Measurements from ENCODE around the gene SERGEF. TPM values are rescaled to one million over a fixed set of nuclear protein-coding genes. Genes with fewer than 3 reads are reported as not detected.
A peak's percentile ranks its signal among the peaks of the same experiment; 100 is the strongest.

Gene SERGEF
- total and polyA plus RNA-seq, 4 donors, result 44.7 to 51.0 (median 46.2) TPM

GRCh38 chr11:17813391-17814059, 199.3 kb downstream of the SERGEF start:
- no peaks in the 10 kb centered on the region for H3K9me3 ChIP-seq (ENCODE audit: control insufficient read depth, insufficient read depth, low read length)
- H3K36me3 ChIP-seq (ENCODE audit: control insufficient read depth, insufficient read depth, low read length), result no peaks in the 10 kb centered on the region
- H3K4me1 ChIP-seq (ENCODE audit: control insufficient read depth, insufficient read depth, low read length), result peaks cover 24% of the 10 kb centered on the region
- no peak overlapping the region for H3K4me3 ChIP-seq (ENCODE audit: low read depth, low read length)
- 83% methylated on average over 2 of the region's 2 CpGs for WGBS (ENCODE audit: insufficient coverage)
- H3K27me3 ChIP-seq (ENCODE audit: control insufficient read depth, insufficient read depth, low read length), result no peaks in the 10 kb centered on the region
- peak in 2 of 6 donors; percentile 15 to 41 for DNase-seq (ENCODE audit: low read depth in 4 of 6, low spot score in 6 of 6)
- H3K27ac ChIP-seq (ENCODE audit: low read depth, low read length), result peak overlapping the region; percentile 61

- DNase-seq (ENCODE audit: low read depth in 4 of 6, low spot score in 6 of 6), result peak in 2 of 6 donors; percentile 21 to 32
- no peak overlapping the region for H3K4me3 ChIP-seq (ENCODE audit: low read depth, low read length)
- WGBS (ENCODE audit: insufficient coverage), result 60% methylated on average over 4 of the region's 4 CpGs
- no peaks in the 10 kb centered on the region for H3K9me3 ChIP-seq (ENCODE audit: control insufficient read depth, insufficient read depth, low read length)
- peaks cover 24% of the 10 kb centered on the region for H3K4me1 ChIP-seq (ENCODE audit: control insufficient read depth, insufficient read depth, low read length)
- no peak overlapping the region for H3K27ac ChIP-seq (ENCODE audit: low read depth, low read length)
- no peaks in the 10 kb centered on the region for H3K36me3 ChIP-seq (ENCODE audit: control insufficient read depth, insufficient read depth, low read length)
- H3K27me3 ChIP-seq (ENCODE audit: control insufficient read depth, insufficient read depth, low read length), result no peaks in the 10 kb centered on the region
Observed at GRCh38 chr11:17812865-17813187, 200.0 kb downstream of the SERGEF start.

GRCh38 chr11:17812091-17812864, 200.6 kb downstream of the SERGEF start:
- peak in 4 of 6 donors; percentile 40 to 88 (median 64) for DNase-seq (ENCODE audit: low read depth in 4 of 6, low spot score in 6 of 6)
- no peaks in the 10 kb centered on the region for H3K27me3 ChIP-seq (ENCODE audit: control insufficient read depth, insufficient read depth, low read length)
- WGBS (ENCODE audit: insufficient coverage), result no CpG with 5 or more reads among the region's 2 CpGs
- H3K4me3 ChIP-seq (ENCODE audit: low read depth, low read length), result no peak overlapping the region
- H3K4me1 ChIP-seq (ENCODE audit: control insufficient read depth, insufficient read depth, low read length), result peaks cover 29% of the 10 kb centered on the region
- H3K36me3 ChIP-seq (ENCODE audit: control insufficient read depth, insufficient read depth, low read length), result no peaks in the 10 kb centered on the region
- H3K9me3 ChIP-seq (ENCODE audit: control insufficient read depth, insufficient read depth, low read length), result no peaks in the 10 kb centered on the region
- H3K27ac ChIP-seq (ENCODE audit: low read depth, low read length), result no peak overlapping the region

GRCh38 chr11:17811352-17811751, 201.5 kb downstream of the SERGEF start:
- Histone ChIP-seq H3K4me3 (ENCODE audit: low read depth, low read length) (no peak overlapping the region), H3K9me3 (ENCODE audit: control insufficient read depth, insufficient read depth, low read length) (no peaks in the 10 kb centered on the region), H3K4me1 (ENCODE audit: control insufficient read depth, insufficient read depth, low read length) (peaks cover 38% of the 10 kb centered on the region), H3K27ac (ENCODE audit: low read depth, low read length) (peak overlapping the region; percentile 6), H3K27me3 (ENCODE audit: control insufficient read depth, insufficient read depth, low read length) (no peaks in the 10 kb centered on the region), H3K36me3 (ENCODE audit: control insufficient read depth, insufficient read depth, low read length) (no peaks in the 10 kb centered on the region)
- no peak for DNase-seq (ENCODE audit: low read depth in 4 of 6, low spot score in 6 of 6)
- 83% methylated on average over 6 of the region's 7 CpGs for WGBS (ENCODE audit: insufficient coverage)

- H3K4me3 ChIP-seq (ENCODE audit: low read depth, low read length), result no peak overlapping the region
- H3K27ac ChIP-seq (ENCODE audit: low read depth, low read length), result no peak overlapping the region
- no peaks in the 10 kb centered on the region for H3K27me3 ChIP-seq (ENCODE audit: control insufficient read depth, insufficient read depth, low read length)
- 20% methylated on average over 1 of the region's 3 CpGs for WGBS (ENCODE audit: insufficient coverage)
- peaks cover 39% of the 10 kb centered on the region for H3K4me1 ChIP-seq (ENCODE audit: control insufficient read depth, insufficient read depth, low read length)
- peak in 2 of 6 donors; percentile 43 to 52 for DNase-seq (ENCODE audit: low read depth in 4 of 6, low spot score in 6 of 6)
- no peaks in the 10 kb centered on the region for H3K9me3 ChIP-seq (ENCODE audit: control insufficient read depth, insufficient read depth, low read length)
- no peaks in the 10 kb centered on the region for H3K36me3 ChIP-seq (ENCODE audit: control insufficient read depth, insufficient read depth, low read length)
Observed at GRCh38 chr11:17810746-17811145, 202.1 kb downstream of the SERGEF start.

GRCh38 chr11:17810041-17810440, 202.8 kb downstream of the SERGEF start:
- H3K27ac ChIP-seq (ENCODE audit: low read depth, low read length), result no peak overlapping the region
- 100% methylated on average over 1 of the region's 1 CpG for WGBS (ENCODE audit: insufficient coverage)
- H3K4me3 ChIP-seq (ENCODE audit: low read depth, low read length), result no peak overlapping the region
- DNase-seq (ENCODE audit: low read depth in 4 of 6, low spot score in 6 of 6), result no peak
- no peaks in the 10 kb centered on the region for H3K27me3 ChIP-seq (ENCODE audit: control insufficient read depth, insufficient read depth, low read length)
- no peaks in the 10 kb centered on the region for H3K9me3 ChIP-seq (ENCODE audit: control insufficient read depth, insufficient read depth, low read length)
- peaks cover 39% of the 10 kb centered on the region for H3K4me1 ChIP-seq (ENCODE audit: control insufficient read depth, insufficient read depth, low read length)
- H3K36me3 ChIP-seq (ENCODE audit: control insufficient read depth, insufficient read depth, low read length), result no peaks in the 10 kb centered on the region

- WGBS (ENCODE audit: insufficient coverage), result 22% methylated on average over 3 of the region's 4 CpGs
Observed at GRCh38 chr11:17807034-17807433, 205.8 kb downstream of the SERGEF start.

GRCh38 chr11:17805873-17806272, 207.0 kb downstream of the SERGEF start:
- DNase-seq (ENCODE audit: low read depth in 4 of 6, low spot score in 6 of 6), result no peak
- H3K4me1 ChIP-seq (ENCODE audit: control insufficient read depth, insufficient read depth, low read length), result peaks cover 19% of the 10 kb centered on the region
- H3K4me3 ChIP-seq (ENCODE audit: low read depth, low read length), result no peak overlapping the region
- no peaks in the 10 kb centered on the region for H3K36me3 ChIP-seq (ENCODE audit: control insufficient read depth, insufficient read depth, low read length)
- no peak overlapping the region for H3K27ac ChIP-seq (ENCODE audit: low read depth, low read length)
- no peaks in the 10 kb centered on the region for H3K9me3 ChIP-seq (ENCODE audit: control insufficient read depth, insufficient read depth, low read length)
- no CpG with 5 or more reads among the region's 1 CpG for WGBS (ENCODE audit: insufficient coverage)
- no peaks in the 10 kb centered on the region for H3K27me3 ChIP-seq (ENCODE audit: control insufficient read depth, insufficient read depth, low read length)

More at GRCh38 chr11:17807034-17807433, 205.8 kb downstream of the SERGEF start:
- DNase-seq (ENCODE audit: low read depth in 4 of 6, low spot score in 6 of 6), result peak in 3 of 6 donors; percentile 54 to 80 (median 78)
- Histone ChIP-seq H3K4me1 (ENCODE audit: control insufficient read depth, insufficient read depth, low read length) (peaks cover 31% of the 10 kb centered on the region), H3K27ac (ENCODE audit: low read depth, low read length) (no peak overlapping the region), H3K27me3 (ENCODE audit: control insufficient read depth, insufficient read depth, low read length) (no peaks in the 10 kb centered on the region), H3K36me3 (ENCODE audit: control insufficient read depth, insufficient read depth, low read length) (no peaks in the 10 kb centered on the region), H3K4me3 (ENCODE audit: low read depth, low read length) (no peak overlapping the region), H3K9me3 (ENCODE audit: control insufficient read depth, insufficient read depth, low read length) (no peaks in the 10 kb centered on the region)

- Histone ChIP-seq H3K4me1 (ENCODE audit: control insufficient read depth, insufficient read depth, low read length) (peaks cover 15% of the 10 kb centered on the region), H3K9me3 (ENCODE audit: control insufficient read depth, insufficient read depth, low read length) (no peaks in the 10 kb centered on the region), H3K4me3 (ENCODE audit: low read depth, low read length) (no peak overlapping the region), H3K27ac (ENCODE audit: low read depth, low read length) (no peak overlapping the region), H3K27me3 (ENCODE audit: control insufficient read depth, insufficient read depth, low read length) (no peaks in the 10 kb centered on the region), H3K36me3 (ENCODE audit: control insufficient read depth, insufficient read depth, low read length) (no peaks in the 10 kb centered on the region)
- no peak for DNase-seq (ENCODE audit: low read depth in 4 of 6, low spot score in 6 of 6)
- WGBS (ENCODE audit: insufficient coverage), result 93% methylated on average over 2 of the region's 4 CpGs
Observed at GRCh38 chr11:17805043-17805442, 207.8 kb downstream of the SERGEF start.

Data from spinal cord (tissue), 10 donors.